Hematopoietic multipotent progenitor cell (in vitro differentiated cells): Measurements from ENCODE around the gene DCC. TPM values are rescaled to one million over a fixed set of nuclear protein-coding genes. Genes with fewer than 3 reads are reported as not detected.

Source experiments
- DNase-seq, 3 donors: peaks; one replicate each; pipeline ENCODE4 v3.0.0-alpha.2; 2011 to 2015; ENCODE audit warnings: low read depth in 2 of 3, low spot score in 2 of 3
- small RNA-seq: library from RNA; depleted of rRNA; stranded (forward); fragments of <200 nt; gene quantifications from one replicate; pipeline ENCODE3, GENCODE V24; 2012
- total RNA-seq: library from RNA; depleted of rRNA; stranded (reverse); fragments of >200 nt; gene quantifications from one replicate; pipeline ENCODE4 v1.2.3, GENCODE V29; 2012

Gene DCC
- total RNA-seq, 1 donor: not detected

- DNase-seq: no peak
Measured at GRCh38 chr18:53534695-53535094, 1194.7 kb downstream of the DCC start.

GRCh38 chr18:53536908-53537307 is 1196.9 kb downstream of the DCC start:
- no peak for DNase-seq

GRCh38 chr18:53541924-53542323 is 1201.9 kb downstream of the DCC start:
- DNase-seq: no peak

GRCh38 chr18:53543711-53544110 is 1203.7 kb downstream of the DCC start:
- no peak for DNase-seq

GRCh38 chr18:53544917-53545316 is 1204.9 kb downstream of the DCC start:
- no peak for DNase-seq

- DNase-seq: no peak
Measured at GRCh38 chr18:53551868-53552426, 1212.0 kb downstream of the DCC start.

GRCh38 chr18:53553030-53553429 is 1213.0 kb downstream of the DCC start:
- DNase-seq: no peak

- no peak for DNase-seq
Measured at GRCh38 chr18:53556450-53556849, 1216.5 kb downstream of the DCC start.

- DNase-seq: no peak
Measured at GRCh38 chr18:53560546-53560945, 1220.5 kb downstream of the DCC start.

- no peak for DNase-seq
Measured at GRCh38 chr18:53566626-53567025, 1226.6 kb downstream of the DCC start.

- DNase-seq: peak in 2 of 3 donors; percentile 3 to 55
Measured at GRCh38 chr18:53567929-53568574, 1228.1 kb downstream of the DCC start.

Small RNAs within 50 kb of the gene (small RNA-seq; reads per million reads assigned to genes)
- gene AC011155.1: not detected
- not detected for gene MIR4528
